Spleen (tissue), 11 donors: ENCODE measurements around the gene ZSWIM6. TPM values are rescaled to one million over a fixed set of nuclear protein-coding genes. Genes with fewer than 3 reads are reported as not detected.

ENCODE experiments used
- DNase-seq: peaks from one replicate; pipeline ENCODE4 v3.0.0-alpha.2; 2020
- H3K27ac ChIP-seq, 8 donors: fragments of 200-600 bp; sonication (generic) in 7 of 8; 1 replicate in 4 of 8; 2 replicates in 4 of 8; pipeline versions ENCODE4 v1.5.0 to v1.8.0; 2016 to 2021; ENCODE audit warnings: inconsistent platforms in 4 of 8, mild to moderate bottlenecking in 4 of 8, moderate library complexity in 1 of 8
- H3K27me3 ChIP-seq, 7 donors: fragments of 200-600 bp; sonication (generic) in 6 of 7; replicated peaks in 1 of 7; 1 replicate in 4 of 7; 2 replicates in 3 of 7; pipeline versions ENCODE4 v1.5.0 to v1.8.0; 2016 to 2021; ENCODE audit warnings: inconsistent platforms in 3 of 7, mild to moderate bottlenecking in 1 of 7
- H3K36me3 ChIP-seq, 6 donors: fragments of 200-600 bp; sonication (generic) in 5 of 6; 1 replicate in 4 of 6; 2 replicates in 2 of 6; pipeline versions ENCODE4 v1.5.0 to v1.8.0; 2016 to 2021; ENCODE audit warnings: inconsistent platforms in 2 of 6
- H3K4me1 ChIP-seq, 6 donors: fragments of 200-600 bp; sonication (generic) in 5 of 6; 1 replicate in 3 of 6; 2 replicates in 3 of 6; pipeline versions ENCODE4 v1.5.0 to v1.8.0; 2016 to 2021; ENCODE audit warnings: inconsistent platforms in 3 of 6
- H3K4me3 ChIP-seq, 8 donors: fragments of 200-600 bp; sonication (generic) in 7 of 8; 1 replicate in 4 of 8; 2 replicates in 4 of 8; pipeline versions ENCODE4 v1.5.0 to v1.8.0; 2016 to 2021; ENCODE audit warnings: inconsistent platforms in 4 of 8, mild to moderate bottlenecking in 4 of 8, moderate library complexity in 2 of 8
- H3K9me3 ChIP-seq, 8 donors: fragments of 200-600 bp; sonication (generic) in 7 of 8; 1 replicate in 4 of 8; 2 replicates in 4 of 8; pipeline versions ENCODE4 v1.5.0 to v1.8.0; 2016 to 2021; ENCODE audit warnings: inconsistent platforms in 4 of 8
- CTCF ChIP-seq, 11 experiments: fragments of 200-600 bp in 7 of 11; fragments of 450-650 bp in 4 of 11; sonication (generic) in 4 of 11; IDR thresholded peaks in 8 of 11; conservative IDR thresholded peaks in 3 of 11; 1 replicate in 7 of 11; 2 replicates in 4 of 11; pipeline versions ENCODE4 v1.4.0 to v1.8.0; 2016 to 2021; ENCODE audit warnings: antibody characterized with exemption in 11 of 11, inconsistent platforms in 4 of 11, mild to moderate bottlenecking in 1 of 11
- POLR2A ChIP-seq, 3 donors: fragments of 450-650 bp; IDR thresholded peaks; one replicate each; pipeline ENCODE4 v1.5.1; 2017; ENCODE audit warnings: antibody characterized with exemption in 3 of 3, mild to moderate bottlenecking in 1 of 3
- POLR2AphosphoS5 ChIP-seq, 3 donors: sonication (generic); formaldehyde crosslinking; IDR thresholded peaks; one replicate each; pipeline ENCODE4 v1.5.1; 2017; ENCODE audit warnings: antibody characterized with exemption in 3 of 3
- WGBS, 5 donors: extraction: QIAGEN DNeasy Blood & Tissue Kit in 3 of 5; methylation state at CpG; one replicate each; pipeline versions ENCODE4 v1.1.5 to v1.1.7; 2013 to 2018; 5-methylcytosine and 5-hydroxymethylcytosine counted together
- intact Hi-C: fragments of 100-400 bp; cut with DNase I; formaldehyde crosslinking; loops from one replicate; pipeline ENCODE4 v1.15.0; 2023; ENCODE audit warnings: low total_unique reads
- polyA plus RNA-seq, 3 donors: library from polyadenylated mRNA; stranded (reverse); fragments of 200-250 nt; gene quantifications; one replicate each; pipeline ENCODE4 v1.2.1, GENCODE V29; 2013
- total RNA-seq, 7 donors: library from RNA; depleted of rRNA in 3 of 7; stranded (reverse); fragments of >200 nt in 3 of 7; fragmentation: NEBNext Ultra II Directional in 4 of 7; extraction: Animal tissue kit (Norgen Biotek cat#: 25700) in 4 of 7; gene quantifications; one replicate each; pipeline versions ENCODE4 v1.1.0 to v1.2.1, GENCODE V29; 2016 to 2021
- donor health status: healthy with polysubstance abuse.
- donor health status: DM: no; HTN: no; CAD: no; lungs with moderate emphysema.
- donor health status: DM: no; HTN: no; CAD: no.
- donor health status: Bipolar disorder and iron deficiency.
- donor health status: healthy.
- donor health status: DM: no; HTN: no; CAD: no.
- donor health status: DM: yes; HTN: yes; CAD: no.

Gene ZSWIM6
- total and polyA plus RNA-seq, 10 donors = 3.1 to 22.9 (median 16.9) TPM

DNA sequence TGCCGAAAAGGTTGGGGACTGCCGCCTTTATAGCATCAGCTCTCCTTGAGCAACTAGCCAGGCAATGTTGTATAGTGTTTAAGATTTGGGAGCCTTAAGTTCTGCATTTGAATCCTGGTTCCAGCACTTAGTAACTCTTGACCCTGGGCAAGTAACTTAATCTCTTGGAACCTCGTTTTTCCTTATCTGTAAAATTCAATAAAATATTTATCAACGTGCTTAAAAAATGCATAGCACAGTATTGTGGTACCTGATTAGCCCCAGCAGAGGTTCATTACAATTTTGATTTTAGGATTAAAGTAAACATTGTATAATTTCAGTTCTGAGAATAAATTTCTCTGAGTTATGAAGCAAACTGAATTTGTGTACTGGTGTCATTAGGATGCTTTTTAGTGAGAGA is 66.4 kb downstream of the ZSWIM6 start:
- no peak for DNase-seq
- no peaks in the 10 kb centered on the region for H3K27me3 ChIP-seq
- peaks cover 0 to 39% (median 21%) of the 10 kb centered on the region in 6 donors for H3K4me1 ChIP-seq
- H3K27ac ChIP-seq = no peak overlapping the region
- no peak for TF ChIP-seq POLR2A (IDR thresholded peaks at IDR 0.05)
- TF ChIP-seq CTCF (IDR thresholded peaks at IDR 0.05 in 8 of 11, conservative IDR thresholded peaks at IDR 0.05 in 3 of 11) = no peak
- TF ChIP-seq POLR2AphosphoS5 (IDR thresholded peaks at IDR 0.05) = no peak
- intact Hi-C loops = no loop called here
- H3K36me3 ChIP-seq = no peaks in the 10 kb centered on the region
- H3K9me3 ChIP-seq = no peaks in the 10 kb centered on the region
- no peak overlapping the region for H3K4me3 ChIP-seq
- 84 to 92% (median 90%) methylated on average over 4 of the region's 4 CpGs for WGBS, 5 donors

GRCh38 chr5:61399679-61400078 is 67.6 kb downstream of the ZSWIM6 start:
- Histone ChIP-seq H3K36me3 (no peaks in the 10 kb centered on the region), H3K27ac (no peak overlapping the region), H3K9me3 (no peaks in the 10 kb centered on the region), H3K27me3 (no peaks in the 10 kb centered on the region), H3K4me3 (no peak overlapping the region), H3K4me1 (peaks cover 0 to 47% (median 23%) of the 10 kb centered on the region in 6 donors)
- no peak for DNase-seq
- 81 to 96% (median 83%) methylated on average over 5 of the region's 5 CpGs for WGBS, 5 donors
- TF ChIP-seq POLR2A (IDR thresholded peaks at IDR 0.05) = no peak
- TF ChIP-seq POLR2AphosphoS5 (IDR thresholded peaks at IDR 0.05) = no peak
- no peak for TF ChIP-seq CTCF (IDR thresholded peaks at IDR 0.05 in 8 of 11, conservative IDR thresholded peaks at IDR 0.05 in 3 of 11)
- intact Hi-C loops = loop anchor here (5.0 kb wide), 1 partner anchor 62 kb away; no protein-coding TSS in a partner anchor

- Histone ChIP-seq H3K9me3 (no peaks in the 10 kb centered on the region), H3K27ac (no peak overlapping the region), H3K4me1 (peaks cover 0 to 58% (median 23%) of the 10 kb centered on the region in 6 donors), H3K27me3 (no peaks in the 10 kb centered on the region), H3K4me3 (no peak overlapping the region), H3K36me3 (no peaks in the 10 kb centered on the region)
- no peak for DNase-seq
- intact Hi-C loops = loop anchor here (5.0 kb wide), 1 partner anchor 64 kb away; no protein-coding TSS in a partner anchor
- TF ChIP-seq POLR2A (IDR thresholded peaks at IDR 0.05) (no peak), POLR2AphosphoS5 (IDR thresholded peaks at IDR 0.05) (no peak), CTCF (IDR thresholded peaks at IDR 0.05 in 8 of 11, conservative IDR thresholded peaks at IDR 0.05 in 3 of 11) (no peak)
Observed at GRCh38 chr5:61401726-61402125, 69.7 kb downstream of the ZSWIM6 start.

DNA sequence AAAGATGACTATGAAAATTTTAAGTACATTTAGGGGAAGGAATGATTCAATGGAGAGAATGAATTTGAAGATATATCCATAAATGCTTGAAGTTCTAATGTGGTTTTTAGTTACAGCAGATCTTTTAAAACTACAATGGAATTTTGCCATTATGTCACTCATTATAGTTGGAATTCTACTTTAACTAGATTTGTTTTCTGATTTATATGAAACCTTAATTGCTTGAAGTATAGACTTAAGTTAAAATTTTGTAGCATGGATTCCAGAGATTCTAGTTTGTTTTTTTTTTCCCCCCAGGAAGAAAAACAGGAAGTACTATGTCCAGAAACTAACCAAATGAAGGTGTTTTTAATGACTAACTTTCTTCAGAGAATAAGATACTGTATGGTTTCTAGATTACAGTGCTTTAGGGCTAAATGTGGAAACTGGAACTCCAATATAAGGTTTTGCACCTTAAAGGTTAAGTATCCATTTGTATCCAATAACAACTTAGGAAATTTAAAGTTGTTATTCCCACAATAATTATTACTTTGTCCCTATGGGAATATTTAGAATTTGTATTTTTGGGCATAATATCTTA is 70.3 kb downstream of the ZSWIM6 start:
- H3K27ac ChIP-seq = no peak overlapping the region
- no peaks in the 10 kb centered on the region for H3K36me3 ChIP-seq
- peaks cover 0 to 62% (median 21%) of the 10 kb centered on the region in 6 donors for H3K4me1 ChIP-seq
- H3K9me3 ChIP-seq = no peaks in the 10 kb centered on the region
- no peak overlapping the region for H3K4me3 ChIP-seq
- intact Hi-C loops = loop anchor here (5.0 kb wide), 1 partner anchor 65 kb away; no protein-coding TSS in a partner anchor
- DNase-seq = no peak
- no peaks in the 10 kb centered on the region for H3K27me3 ChIP-seq
- TF ChIP-seq POLR2AphosphoS5 (IDR thresholded peaks at IDR 0.05) = no peak
- TF ChIP-seq POLR2A (IDR thresholded peaks at IDR 0.05) = no peak
- TF ChIP-seq CTCF (IDR thresholded peaks at IDR 0.05 in 8 of 11, conservative IDR thresholded peaks at IDR 0.05 in 3 of 11) = no peak
